Lower lobe of right lung (tissue), 2 donors: ENCODE measurements around the gene TTC23L. TPM values are rescaled to one million over a fixed set of nuclear protein-coding genes. Genes with fewer than 3 reads are reported as not detected.
"Not testable (repeated sequence)": the region's sequence is repeated elsewhere in the genome, so short reads cannot be mapped to it uniquely, and the experiment has no call there.

Source experiments
- ATAC-seq, 2 donors: fragments of 200-7000 bp; cut with Tn5 transposase; one replicate each; pipeline ENCODE4 v1.9.1; 2020 to 2022; ENCODE audit warnings: mild to moderate bottlenecking in 2 of 2, moderate library complexity in 2 of 2
- DNase-seq: peaks from one replicate; pipeline ENCODE4 v3.0.0-alpha.2; 2020
- H3K27ac ChIP-seq: fragments of 200-600 bp; one replicate; pipeline ENCODE4 v1.8.0; 2022
- H3K27me3 ChIP-seq: fragments of 200-600 bp; one replicate; pipeline ENCODE4 v1.8.0; 2022; ENCODE audit warnings: low read depth
- H3K36me3 ChIP-seq: fragments of 200-600 bp; one replicate; pipeline ENCODE4 v1.8.0; 2022; ENCODE audit warnings: mild to moderate bottlenecking
- H3K4me1 ChIP-seq: fragments of 200-600 bp; one replicate; pipeline ENCODE4 v1.8.0; 2022
- H3K4me3 ChIP-seq: fragments of 200-600 bp; one replicate; pipeline ENCODE4 v1.8.0; 2022; ENCODE audit warnings: mild to moderate bottlenecking
- H3K9me3 ChIP-seq: fragments of 200-600 bp; one replicate; pipeline ENCODE4 v1.8.0; 2022
- intact Hi-C: fragments of 100-400 bp; cut with DNase I; formaldehyde crosslinking; loops from one replicate; pipeline ENCODE4 v1.11.0; 2022
- total RNA-seq: library from RNA; stranded (reverse); fragmentation: NEBNext Ultra II Directional; extraction: Animal tissue kit (Norgen Biotek cat#: 25700); gene quantifications from one replicate; pipeline ENCODE4 v1.2.1, GENCODE V29; 2021
- TF ChIP-seq, protein P1 (sequence below): fragments of 200-600 bp; IDR thresholded peaks from one replicate; pipeline ENCODE4 v1.8.0; 2022; ENCODE audit warnings: antibody characterized with exemption, mild to moderate bottlenecking
- donor health status: DM: no; HTN: yes; CAD: no; lungs with severe emphysema.

Gene TTC23L
- total RNA-seq, 1 donor from 2014 or later = 1.3 TPM

DNA sequence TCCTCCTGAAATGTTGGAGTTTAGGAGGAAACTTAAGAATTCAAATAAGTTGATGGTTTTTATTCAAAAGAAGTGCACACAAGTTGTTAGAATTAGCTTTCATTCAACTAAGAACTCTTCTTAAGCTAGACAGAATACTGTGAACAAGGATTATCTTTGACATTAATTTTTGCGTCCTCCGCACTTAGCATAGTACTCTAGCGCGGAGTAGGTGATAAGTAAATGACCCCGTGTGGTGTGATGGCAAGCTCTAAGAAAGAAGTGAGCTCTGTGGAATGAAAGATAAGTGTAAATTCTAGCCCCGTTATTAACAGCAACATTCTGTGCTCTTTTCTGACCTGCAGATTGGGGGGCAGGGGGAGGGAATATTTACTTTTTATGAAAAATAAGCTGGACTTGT lies 77.6 kb downstream of the TTC23L start:
- DNase-seq = no peak
- intact Hi-C loops = no loop called here
- Histone ChIP-seq H3K36me3 (peaks cover 51% of the 10 kb centered on the region), H3K9me3 (no peaks in the 10 kb centered on the region), H3K27me3 (no peaks in the 10 kb centered on the region), H3K4me3 (peak overlapping the region; percentile 99), H3K27ac (no peak overlapping the region), H3K4me1 (peaks cover 27% of the 10 kb centered on the region)
- TF ChIP-seq, protein P1, sequence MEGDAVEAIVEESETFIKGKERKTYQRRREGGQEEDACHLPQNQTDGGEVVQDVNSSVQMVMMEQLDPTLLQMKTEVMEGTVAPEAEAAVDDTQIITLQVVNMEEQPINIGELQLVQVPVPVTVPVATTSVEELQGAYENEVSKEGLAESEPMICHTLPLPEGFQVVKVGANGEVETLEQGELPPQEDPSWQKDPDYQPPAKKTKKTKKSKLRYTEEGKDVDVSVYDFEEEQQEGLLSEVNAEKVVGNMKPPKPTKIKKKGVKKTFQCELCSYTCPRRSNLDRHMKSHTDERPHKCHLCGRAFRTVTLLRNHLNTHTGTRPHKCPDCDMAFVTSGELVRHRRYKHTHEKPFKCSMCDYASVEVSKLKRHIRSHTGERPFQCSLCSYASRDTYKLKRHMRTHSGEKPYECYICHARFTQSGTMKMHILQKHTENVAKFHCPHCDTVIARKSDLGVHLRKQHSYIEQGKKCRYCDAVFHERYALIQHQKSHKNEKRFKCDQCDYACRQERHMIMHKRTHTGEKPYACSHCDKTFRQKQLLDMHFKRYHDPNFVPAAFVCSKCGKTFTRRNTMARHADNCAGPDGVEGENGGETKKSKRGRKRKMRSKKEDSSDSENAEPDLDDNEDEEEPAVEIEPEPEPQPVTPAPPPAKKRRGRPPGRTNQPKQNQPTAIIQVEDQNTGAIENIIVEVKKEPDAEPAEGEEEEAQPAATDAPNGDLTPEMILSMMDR = no peak
- no peak for ATAC-seq

DNA sequence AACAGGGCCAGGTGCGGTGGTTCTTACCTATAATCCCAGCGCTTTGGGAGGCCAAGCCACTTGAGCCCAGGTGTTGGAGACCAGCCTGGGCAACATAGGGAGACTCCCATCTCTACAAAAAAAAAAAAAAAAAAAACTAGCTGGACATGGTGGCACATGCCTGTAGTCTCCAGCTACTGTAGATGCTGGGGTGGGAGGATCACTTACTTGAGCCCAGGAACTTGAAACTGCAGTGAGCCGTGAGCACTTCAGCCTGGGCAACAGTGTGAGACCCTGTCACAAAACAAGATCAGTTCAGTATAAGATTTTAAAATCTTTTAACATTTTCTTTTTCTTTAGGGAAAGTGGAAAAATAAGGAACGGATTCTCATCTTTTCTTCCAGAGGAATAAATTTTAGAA lies 79.1 kb downstream of the TTC23L start:
- Histone ChIP-seq H3K27me3 (no peaks in the 10 kb centered on the region), H3K9me3 (no peaks in the 10 kb centered on the region), H3K4me1 (peaks cover 27% of the 10 kb centered on the region), H3K36me3 (peaks cover 52% of the 10 kb centered on the region), H3K27ac (no peak overlapping the region), H3K4me3 (no peak overlapping the region)
- DNase-seq (no peak), ATAC-seq (no peak)
- TF ChIP-seq, protein P1 = no peak
- intact Hi-C loops = no loop called here

DNA sequence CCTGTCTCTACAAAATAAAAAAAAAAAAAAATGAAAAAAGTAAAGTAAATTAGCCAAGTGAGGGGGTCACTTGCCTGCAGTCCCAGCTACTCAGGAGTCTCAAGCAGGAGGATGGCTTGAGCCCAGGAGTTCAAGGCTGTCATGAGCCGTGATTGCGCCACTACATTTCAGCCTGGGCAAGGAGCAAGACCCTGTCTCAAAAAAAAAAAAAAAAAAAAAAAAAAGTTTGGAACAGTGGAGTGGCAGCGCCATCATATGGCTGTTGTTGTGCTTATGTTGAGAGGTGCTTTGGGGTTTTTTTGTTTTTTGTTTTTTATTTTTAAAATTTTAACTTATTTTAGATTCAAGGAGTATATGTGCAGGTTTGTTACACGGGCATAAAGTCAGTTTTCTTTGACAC lies 80.1 kb downstream of the TTC23L start:
- TF ChIP-seq, protein P1 = no peak
- intact Hi-C loops = no loop called here
- ATAC-seq = no peak
- Histone ChIP-seq H3K27me3 (no peaks in the 10 kb centered on the region), H3K4me3 (no peak overlapping the region), H3K36me3 (peaks cover 63% of the 10 kb centered on the region), H3K4me1 (peaks cover 29% of the 10 kb centered on the region), H3K9me3 (no peaks in the 10 kb centered on the region), H3K27ac (no peak overlapping the region)
- no peak for DNase-seq

DNA sequence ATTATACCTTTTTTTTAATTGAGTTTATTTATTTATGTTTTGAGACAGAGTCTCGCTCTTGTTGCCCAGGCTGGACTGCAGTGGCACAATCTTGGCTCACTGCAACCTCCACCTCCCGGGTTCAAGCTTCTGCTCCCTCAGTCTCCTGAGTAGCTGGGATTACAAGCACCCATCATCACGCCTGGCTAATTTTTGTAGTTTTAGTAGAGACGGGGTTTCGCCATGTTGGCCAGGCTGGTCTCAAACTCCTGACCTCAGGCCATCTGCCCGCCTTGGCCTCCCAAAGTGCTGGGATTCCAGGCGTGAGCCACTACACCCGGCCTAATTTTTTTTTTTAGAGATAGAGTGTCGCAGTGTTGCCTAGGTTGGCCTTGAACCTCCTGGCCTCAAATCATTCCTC lies 84.3 kb downstream of the TTC23L start:
- H3K4me3 ChIP-seq, intact Hi-C loops, H3K27ac ChIP-seq, H3K9me3 ChIP-seq, DNase-seq, H3K27me3 ChIP-seq, ATAC-seq: not testable (repeated sequence)
- Histone ChIP-seq H3K36me3 (peaks cover 86% of the 10 kb centered on the region), H3K4me1 (peaks cover 15% of the 10 kb centered on the region)

DNA sequence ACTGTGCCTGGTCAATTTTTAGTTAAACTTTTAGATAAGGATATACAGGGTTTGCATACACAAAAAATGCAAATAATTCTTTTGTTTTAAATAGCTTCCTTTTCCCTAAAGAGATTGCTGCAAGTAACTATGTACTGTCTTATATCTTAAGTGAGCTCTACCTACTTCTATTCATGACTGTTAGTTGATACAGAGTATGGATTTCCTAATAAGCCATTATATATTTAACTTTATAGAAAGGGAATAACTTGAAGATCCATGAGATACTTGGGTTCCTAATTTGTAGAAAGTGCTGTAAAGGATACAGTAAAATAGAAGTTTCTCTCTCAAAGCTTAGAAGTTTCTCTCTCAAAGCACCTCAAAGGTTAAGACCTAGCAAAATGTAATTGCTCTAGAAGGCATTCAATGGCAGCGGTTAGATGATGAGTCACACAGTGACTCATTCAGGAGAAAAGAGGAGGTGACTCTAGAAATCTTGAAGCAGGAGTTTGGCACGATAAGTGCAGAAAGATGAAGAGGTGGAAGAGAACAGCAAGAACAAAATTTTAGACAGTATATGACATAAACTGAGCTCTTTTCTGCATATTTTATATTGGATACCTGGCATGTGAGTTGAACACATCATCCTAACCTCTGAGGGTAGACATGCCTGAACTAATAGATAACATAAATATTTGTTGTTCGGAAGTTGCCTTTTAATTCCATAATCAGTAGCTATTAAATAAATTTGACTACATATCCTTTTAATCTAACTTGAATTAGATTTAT lies 84.9 kb downstream of the TTC23L start:
- Histone ChIP-seq H3K27me3 (no peaks in the 10 kb centered on the region), H3K9me3 (no peaks in the 10 kb centered on the region), H3K36me3 (peaks cover 79% of the 10 kb centered on the region), H3K4me1 (peaks cover 21% of the 10 kb centered on the region), H3K4me3 (no peak overlapping the region), H3K27ac (no peak overlapping the region)
- ATAC-seq (peak; percentile 80 to 86), DNase-seq (no peak)
- TF ChIP-seq, protein P1 = no peak
- intact Hi-C loops = no loop called here

DNA sequence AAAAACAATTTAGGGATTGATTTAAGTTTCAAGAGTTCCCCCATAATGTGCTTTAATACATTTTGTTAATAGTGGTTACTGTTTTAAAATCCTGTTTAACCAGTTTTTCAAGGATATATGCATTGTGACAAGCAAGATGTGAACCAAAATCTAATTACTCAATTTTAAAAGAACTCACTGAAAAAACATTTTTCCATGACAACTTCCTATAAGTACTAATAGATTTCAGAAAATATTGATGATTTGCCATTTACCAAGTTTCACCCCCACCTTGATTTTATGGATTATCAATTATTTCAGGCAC lies 85.5 kb downstream of the TTC23L start:
- Histone ChIP-seq H3K4me3 (no peak overlapping the region), H3K9me3 (no peaks in the 10 kb centered on the region), H3K4me1 (peaks cover 23% of the 10 kb centered on the region), H3K27me3 (no peaks in the 10 kb centered on the region), H3K27ac (no peak overlapping the region), H3K36me3 (peaks cover 74% of the 10 kb centered on the region)
- DNase-seq = no peak
- intact Hi-C loops = no loop called here
- TF ChIP-seq, protein P1 = no peak
- ATAC-seq = no peak
